GM18499 (cell line): Measurements from ENCODE around the gene RAI14.
"Not testable (repeated sequence)": the region's sequence is repeated elsewhere in the genome, so short reads cannot be mapped to it uniquely, and the experiment has no call there.

Source experiments
- ATAC-seq: cut with Tn5 transposase; IDR thresholded peaks from one replicate; pipeline ENCODE4 v1.9.1; 2021; ENCODE audit warnings: moderate number of reproducible peaks; ENCODE audit not compliant: insufficient read depth, unreplicated experiment

RAI14 gene

DNA sequence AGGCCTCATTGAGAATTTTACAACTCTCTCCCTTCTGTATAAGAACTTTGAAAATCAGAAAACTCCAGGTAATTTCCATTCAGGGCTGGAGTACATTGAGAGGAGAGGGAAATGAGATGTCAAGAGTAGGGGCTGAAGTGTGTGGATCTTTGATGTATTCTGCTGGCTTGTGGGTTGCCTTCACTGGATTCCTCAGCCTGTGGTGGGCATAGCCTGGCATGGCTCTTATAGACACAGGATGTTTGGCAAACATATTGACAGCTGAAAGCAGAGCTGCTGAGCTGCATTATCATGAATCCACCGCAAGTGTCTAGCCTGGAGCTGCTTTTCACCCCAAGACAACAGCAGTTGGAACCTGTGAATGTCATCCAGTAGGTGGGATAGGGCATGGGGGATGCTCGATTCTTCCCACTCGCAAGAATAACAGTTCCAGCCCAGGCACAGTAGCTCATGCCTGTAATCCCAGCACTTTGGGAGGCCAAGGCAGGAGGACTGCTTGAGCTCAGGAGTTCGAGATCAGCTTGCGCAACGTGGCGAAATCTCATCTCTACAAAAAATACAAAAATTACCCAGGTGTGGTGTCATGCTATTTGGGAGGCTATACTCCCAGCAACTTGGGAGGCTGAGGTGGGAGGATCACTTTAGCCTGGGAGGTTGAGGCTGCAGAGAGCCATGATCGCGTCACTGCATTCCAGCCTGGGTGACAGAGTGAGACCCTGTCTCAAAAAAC, 146.9 kb downstream of the RAI14 start:
- ATAC-seq = no peak

DNA sequence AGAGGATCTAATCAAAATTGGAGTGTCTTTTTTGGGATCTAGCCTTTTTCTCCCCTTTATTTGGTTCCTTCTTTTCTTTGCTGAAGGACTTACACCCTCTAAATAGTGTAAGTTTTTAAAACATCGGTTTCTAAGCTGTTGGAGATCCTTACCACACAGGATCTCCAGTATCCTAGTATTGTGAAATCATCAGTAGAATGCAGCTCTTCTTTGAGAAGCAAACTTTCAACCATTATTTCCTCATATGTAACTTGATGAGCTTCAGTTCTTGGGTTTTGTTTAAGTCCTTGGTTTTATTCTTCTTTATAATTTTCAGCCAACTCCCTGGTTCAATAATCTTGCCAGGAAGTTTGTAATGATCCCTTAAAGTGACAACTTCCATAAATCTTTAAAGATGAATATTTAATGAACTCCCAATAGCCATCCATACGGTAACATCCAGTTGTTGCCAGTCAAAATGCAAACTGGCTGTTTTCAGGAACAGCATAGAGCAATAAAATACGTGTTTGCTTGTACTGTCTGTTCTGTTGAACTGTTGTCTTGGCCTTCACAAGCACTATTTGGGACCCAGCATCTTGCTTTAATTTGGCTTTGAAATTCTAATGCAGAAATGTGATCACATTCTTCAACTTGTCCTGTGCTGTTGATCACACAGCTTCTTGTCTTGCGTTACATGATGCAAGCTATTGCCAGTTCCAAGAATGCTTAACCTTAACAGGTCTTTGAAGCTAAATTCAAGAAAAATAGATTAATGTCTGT, 148.0 kb downstream of the RAI14 start:
- ATAC-seq = no peak

DNA sequence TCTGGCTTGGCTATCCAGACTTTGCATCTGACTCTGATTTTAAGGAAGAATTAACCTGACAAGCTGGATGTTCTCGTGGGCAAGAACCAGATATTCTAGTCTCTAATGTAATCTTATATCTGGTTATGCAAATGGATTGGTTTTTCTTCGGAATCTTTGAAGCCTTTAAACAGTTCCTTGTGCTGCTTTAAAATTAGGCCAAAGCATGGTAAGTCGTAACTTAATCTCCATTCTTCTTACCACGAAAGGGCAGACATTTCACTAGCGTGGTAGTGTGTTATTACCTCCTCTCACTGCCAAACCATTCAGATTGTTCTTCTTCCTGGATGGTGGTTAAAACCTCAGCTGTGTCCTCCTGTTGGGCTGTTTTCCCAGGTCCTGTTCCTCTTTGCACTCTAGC, 148.8 kb downstream of the RAI14 start:
- no peak for ATAC-seq

DNA sequence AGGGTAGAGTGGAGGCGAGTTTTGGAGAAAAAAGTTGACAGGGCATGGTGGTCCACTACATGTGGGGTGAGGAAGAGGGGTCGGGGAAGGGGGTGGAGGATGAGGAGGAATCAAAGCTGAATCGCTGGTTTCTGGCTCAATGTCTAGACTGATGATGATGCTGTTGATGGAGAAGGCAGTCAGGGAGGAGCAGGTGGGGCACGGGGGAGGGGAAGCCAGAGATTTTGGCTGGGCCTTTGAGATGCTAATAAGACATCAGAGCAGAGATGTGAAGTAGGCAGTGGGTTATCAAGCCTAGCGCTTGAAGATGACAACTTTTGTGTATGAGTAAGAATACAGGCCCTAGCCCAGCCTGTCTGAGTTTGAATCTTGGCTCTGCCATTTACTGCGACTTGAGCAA, 150.4 kb downstream of the RAI14 start:
- ATAC-seq = no peak

DNA sequence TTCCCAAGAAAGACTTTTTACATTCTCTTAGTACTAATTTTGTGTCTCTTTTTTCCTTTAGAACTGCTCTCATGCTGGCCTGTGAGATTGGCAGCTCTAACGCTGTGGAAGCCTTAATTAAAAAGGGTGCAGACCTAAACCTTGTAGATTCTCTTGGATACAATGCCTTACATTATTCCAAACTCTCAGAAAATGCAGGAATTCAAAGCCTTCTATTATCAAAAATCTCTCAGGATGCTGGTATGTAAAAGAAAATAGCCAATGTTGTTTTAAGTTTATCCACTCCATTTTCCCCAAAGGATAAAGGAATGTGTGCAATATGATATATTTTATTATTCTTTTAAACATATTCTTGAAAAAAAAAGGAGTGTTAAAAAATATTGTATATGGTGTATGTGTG, 155.6 kb downstream of the RAI14 start:
- ATAC-seq = no peak

DNA sequence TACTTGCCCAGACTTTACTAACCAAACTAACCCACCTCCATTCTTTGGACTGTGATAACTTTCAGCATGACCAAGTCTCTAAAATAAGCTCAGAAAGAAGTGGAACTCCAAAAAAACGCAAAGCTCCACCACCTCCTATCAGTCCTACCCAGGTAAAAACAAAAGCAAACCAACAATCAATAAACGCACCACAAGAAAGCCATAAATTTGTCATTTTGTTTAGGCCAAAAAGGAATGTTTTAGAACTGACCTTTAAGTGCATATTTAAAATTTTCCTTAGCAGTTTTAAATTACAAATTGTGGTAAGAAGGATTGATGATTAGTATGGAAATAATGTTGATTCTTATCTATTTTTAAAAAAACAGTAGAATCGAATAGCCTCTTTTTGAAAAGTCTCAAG, 157.4 kb downstream of the RAI14 start:
- no peak for ATAC-seq

DNA sequence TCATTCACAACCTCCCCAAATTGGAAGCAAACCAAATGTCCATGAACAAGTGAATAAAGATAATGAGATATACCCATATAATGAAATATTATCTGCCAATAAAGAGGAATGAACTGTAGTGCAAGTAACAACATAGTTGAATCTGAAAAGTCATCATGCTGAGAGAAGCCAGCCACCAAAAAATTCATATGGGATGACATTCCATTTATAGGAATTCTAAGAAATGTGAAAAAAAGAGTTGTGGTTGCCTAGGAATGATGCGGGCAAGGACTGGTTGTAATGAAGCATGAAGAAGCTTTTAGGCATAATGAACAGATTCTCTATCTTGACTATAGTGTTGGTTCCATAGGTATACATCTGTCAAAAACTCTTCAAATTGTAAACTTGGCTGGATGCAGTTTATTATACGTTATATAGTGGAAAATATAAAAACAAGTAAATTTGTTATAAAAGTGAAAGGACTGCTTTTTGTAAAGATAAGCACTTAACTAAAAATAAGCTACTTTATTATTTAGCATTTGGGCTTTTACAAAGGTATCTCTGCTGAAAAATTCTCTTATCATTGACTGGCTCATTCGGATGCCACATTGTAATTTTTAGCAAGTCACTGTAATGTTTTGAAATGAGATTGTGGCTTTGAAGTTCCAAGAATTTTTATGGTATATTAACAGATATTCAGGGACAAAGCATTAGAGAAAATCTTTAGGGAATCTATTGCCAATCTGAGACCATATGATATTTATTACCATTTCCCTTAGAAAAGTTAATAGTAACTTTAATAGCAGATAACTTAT, 161.6 kb downstream of the RAI14 start:
- no peak for ATAC-seq

DNA sequence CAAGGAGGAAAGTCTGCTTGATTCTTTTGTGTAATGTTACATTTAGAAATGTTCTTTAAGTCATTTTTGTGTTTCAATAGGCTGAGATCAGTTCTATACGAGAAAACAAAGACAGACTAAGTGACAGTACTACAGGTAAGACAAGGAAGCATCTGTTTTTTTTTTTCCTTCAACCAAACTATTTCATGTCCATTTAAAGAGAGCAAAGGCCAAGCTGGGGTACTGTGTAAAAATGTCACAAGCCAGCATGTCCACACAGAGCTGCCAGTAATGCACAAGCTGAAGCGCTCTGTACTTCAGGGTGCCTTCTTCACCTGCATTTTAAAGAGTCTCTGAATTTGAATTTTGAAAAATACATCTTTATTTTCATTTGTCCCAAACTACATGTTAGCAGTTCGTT, 162.6 kb downstream of the RAI14 start:
- ATAC-seq = no peak

DNA sequence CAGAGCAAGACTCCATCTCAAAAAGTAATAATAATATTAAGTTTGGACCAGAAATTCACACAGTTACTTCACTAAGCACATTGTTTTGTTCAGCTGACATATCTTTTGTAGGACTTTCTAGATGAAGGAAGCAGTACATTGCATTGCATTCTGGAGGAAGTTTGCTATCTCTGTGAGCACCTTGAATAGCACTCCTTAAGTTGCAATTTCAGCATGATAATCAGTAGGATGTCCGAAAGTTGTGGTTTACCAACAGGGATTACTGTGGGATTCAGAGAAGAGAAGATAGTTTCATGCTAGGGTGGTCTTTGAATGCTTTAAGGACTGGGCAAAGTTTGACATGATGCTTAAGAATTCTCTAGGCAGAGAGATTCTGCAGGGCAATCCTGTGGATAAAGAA, 164.5 kb downstream of the RAI14 start:
- no peak for ATAC-seq

DNA sequence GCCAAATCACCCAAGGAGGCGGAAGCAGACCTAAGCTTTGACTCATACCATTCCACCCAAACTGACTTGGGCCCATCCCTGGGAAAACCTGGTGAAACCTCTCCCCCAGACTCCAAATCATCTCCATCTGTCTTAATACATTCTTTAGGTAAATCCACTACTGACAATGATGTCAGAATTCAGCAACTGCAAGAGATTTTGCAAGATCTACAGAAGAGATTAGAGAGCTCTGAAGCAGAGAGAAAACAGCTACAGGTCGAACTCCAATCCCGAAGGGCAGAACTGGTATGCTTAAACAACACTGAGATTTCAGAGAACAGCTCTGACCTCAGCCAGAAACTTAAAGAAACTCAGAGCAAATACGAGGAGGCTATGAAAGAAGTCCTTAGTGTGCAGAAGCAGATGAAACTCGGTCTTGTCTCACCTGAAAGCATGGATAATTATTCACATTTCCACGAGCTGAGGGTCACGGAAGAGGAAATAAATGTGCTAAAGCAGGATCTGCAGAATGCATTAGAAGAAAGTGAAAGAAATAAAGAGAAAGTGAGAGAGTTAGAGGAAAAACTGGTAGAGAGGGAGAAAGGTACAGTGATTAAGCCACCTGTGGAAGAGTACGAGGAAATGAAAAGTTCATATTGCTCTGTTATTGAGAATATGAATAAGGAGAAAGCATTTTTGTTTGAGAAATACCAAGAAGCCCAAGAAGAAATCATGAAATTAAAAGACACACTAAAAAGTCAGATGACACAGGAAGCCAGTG, 167.0 kb downstream of the RAI14 start:
- no peak for ATAC-seq

DNA sequence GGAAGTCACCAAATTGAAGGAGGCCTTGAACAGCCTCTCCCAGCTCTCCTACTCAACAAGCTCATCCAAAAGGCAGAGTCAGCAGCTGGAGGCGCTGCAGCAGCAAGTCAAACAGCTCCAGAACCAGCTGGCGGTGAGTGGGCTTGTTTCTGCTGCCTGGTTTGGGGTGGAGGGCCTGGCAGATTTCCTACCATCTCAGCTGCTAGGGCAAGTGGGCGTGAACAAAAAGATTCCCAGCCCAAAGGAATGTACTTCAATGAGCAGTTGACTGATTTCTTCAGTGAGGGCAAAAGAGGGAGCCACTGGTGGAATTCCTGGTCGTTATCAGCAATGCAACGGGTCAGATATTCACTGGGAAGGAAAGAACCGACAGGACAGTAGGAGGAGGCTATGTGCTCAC, 170.2 kb downstream of the RAI14 start:
- ATAC-seq = no peak

DNA sequence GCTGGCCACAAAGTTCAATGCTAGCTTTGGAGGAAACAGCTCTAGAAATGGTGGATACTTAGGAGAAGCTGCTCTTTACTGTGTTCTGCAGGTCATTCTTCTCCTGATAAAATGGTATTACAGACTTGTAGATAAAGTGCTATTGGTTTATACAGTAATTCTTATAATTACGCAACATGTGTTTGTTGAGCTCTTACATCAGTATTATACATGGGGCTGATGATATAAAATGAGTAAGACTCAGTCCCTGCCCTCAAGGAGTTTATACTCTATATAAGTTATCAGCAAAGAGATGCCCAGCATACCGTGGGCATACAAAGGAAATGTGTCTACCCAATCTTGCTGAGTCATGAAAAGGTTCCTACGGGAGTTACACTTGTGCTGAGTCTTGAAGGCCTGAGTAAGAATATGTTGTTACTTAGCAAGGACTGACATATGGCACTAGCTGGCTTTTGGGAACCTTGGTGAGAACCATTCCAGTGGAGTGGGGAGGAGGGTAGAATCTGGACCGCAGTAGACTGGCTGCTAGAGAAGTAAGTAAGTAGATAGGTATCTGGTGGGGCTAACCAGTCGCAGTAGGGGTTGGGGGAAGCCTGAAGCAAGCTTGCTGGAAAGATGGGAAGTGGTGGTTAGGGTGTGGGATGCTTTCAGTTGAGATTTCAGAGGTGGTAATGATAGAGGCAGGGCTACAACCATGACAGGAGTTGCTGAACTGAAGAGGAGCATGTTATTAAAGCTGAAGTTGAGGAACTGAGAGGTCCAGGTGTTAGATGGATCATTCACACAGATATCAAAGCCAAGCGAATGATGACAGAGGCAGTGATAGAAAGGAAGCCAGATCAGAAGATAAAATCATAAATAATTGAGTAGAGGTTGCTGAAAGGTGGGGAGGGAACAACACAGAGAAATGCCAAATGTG, 171.7 kb downstream of the RAI14 start:
- ATAC-seq = no peak

DNA sequence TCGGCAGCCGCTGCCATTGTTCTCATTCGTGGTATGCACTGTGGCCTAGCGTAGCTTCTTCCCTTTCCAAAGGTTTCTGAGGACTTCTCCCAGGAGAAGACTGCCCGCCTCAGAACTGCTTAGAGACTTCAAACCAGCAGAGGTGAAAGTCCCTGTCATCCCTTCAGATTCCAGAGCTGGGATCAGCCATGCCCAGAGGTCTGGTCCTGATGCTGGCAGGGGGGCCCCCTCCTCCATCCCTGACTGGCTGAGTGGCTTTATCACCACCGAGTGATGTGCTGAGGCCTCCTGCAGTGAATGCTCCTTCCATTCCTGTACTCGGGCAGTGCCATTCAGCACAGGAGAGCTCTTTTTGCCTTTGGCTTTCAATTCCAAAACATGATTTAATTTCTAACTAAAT, 174.7 kb downstream of the RAI14 start:
- ATAC-seq = not testable (repeated sequence)

DNA sequence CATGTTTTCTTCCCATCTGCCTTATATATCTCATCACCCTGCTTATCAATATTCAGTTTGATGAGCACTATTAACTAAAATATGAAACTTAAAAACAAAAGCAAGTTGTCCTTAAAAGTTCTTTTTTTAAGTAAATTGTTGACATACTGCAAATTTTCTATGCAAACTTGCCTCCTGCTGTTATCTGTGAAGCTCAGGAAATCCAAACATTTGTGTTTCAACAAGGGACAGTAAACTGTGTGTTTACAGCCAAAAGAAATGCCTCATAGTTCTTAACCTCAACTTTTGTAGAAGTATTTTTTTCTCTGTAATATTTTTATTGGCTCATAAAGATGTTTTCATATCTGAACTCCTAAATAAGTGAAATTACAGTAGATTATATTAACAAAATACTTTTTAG, 175.2 kb downstream of the RAI14 start:
- ATAC-seq = no peak

DNA sequence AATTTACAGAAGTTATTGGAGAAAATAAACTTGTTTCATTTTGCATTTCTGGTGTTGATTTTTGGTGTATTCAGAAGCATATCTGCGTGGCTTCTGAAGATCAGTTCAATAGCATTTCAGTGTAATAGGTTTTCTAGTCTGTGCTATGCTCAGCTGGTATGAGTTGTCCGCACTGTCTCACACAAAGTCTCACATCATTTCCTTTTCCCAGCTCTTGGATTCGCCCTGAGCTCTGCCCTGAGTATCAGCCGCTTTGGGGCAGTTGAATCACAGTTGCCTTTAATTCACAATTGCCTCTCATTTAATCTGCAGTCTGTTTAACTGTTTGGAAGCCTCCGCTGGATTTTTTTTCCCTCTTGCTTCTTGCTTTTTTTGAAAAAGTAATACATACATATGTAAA, 176.4 kb downstream of the RAI14 start:
- no peak for ATAC-seq

DNA sequence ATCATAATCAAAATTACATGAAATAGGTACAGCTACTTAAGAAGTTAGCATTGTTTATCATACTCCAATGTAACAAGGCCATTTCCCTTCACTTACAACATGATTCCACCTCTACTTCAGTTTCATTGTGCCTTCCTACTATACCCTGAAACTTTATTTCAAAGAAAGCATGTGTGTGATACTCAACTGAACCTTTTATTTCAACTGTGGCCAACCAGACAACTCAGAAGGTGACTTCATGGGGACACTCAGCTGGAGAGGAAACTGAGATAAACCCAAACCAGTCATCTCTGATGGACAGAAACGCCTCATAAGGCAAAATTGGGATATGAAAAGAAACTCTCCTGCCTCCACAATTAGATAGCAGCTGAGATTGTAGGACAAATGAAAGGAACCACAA, 177.0 kb downstream of the RAI14 start:
- ATAC-seq = no peak

DNA sequence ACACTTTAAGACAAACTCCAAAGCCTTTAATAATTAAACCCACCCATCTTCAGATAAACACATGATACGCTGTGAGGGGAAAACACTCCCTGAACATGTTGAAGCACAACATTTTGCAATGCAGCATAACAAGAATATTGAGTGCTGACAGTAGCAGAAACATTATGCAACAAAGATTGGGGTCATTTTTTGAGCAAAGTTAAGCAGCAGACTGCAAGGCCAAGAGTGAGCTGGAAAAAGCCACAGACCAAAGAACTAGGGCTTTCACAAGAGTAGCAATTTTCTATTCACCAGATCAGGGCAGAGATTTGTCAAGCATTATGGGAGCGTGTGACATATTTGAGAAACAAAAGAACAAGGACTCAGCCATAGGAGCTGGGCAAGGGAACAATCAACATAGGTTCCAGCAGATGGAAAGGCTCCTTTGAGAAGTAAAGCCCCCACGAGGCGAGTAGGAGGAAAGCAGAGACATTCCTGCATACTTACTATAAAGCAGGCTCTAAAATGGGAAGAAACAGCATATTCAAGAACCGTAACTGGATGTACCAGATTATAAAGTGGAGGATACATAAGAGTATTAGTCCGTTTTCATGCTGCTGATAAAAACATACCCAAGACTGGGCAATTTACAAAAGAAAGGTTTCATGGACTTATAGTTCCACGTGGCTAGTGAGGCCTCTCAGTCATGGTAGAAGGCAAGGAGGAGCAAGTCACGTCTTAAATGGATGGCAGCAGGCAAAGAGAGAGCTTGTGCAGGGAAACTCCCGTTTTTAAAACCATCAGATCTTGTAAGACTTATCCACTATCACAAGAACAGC, 178.1 kb downstream of the RAI14 start:
- no peak for ATAC-seq

DNA sequence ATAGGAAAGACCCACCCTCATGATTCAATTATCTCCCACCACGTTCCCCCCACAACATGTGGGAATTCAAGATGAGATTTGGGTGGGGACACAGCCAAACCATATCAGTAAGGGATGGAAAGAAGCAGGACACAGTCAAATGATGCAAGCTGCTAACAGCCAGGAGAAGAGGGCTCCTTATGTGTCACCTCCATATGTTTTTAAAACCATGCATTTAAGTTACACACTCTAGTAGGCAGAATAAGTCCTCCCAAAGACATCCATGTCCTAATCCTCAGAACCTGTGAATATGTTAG, 178.6 kb downstream of the RAI14 start:
- ATAC-seq = no peak

DNA sequence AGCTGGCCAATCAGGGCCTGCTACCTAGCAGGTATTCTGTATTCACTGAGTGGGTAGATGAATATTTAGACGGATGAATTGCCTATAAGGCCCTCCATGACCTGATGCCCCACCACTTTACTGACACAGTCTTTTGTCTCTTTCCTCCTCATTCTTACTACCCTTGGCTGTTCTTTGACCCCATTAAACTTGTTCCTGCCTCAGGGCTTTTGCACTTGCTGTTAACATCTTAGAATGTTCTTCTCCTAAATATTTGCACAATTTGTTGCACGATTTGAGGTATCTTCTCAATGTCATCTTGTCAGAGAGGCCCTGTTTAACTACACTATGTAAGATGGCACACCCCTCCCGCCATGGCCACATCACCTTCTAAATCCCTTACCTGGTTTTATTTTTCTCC, 179.5 kb downstream of the RAI14 start:
- no peak for ATAC-seq
